Erythroblast (primary cell): ENCODE measurements around the gene SCFD1.

ENCODE experiments used
- GATA1 ChIP-seq: IDR thresholded peaks from 2 replicates; pipeline ENCODE4 v1.6.1; 2011; ENCODE audit warnings: low read depth, mild to moderate bottlenecking, control low read depth, low read length, moderate library complexity
- POLR2A ChIP-seq: IDR thresholded peaks from 2 replicates; pipeline ENCODE4 v1.6.1; 2011; ENCODE audit warnings: mild to moderate bottlenecking, low read length

DNA sequence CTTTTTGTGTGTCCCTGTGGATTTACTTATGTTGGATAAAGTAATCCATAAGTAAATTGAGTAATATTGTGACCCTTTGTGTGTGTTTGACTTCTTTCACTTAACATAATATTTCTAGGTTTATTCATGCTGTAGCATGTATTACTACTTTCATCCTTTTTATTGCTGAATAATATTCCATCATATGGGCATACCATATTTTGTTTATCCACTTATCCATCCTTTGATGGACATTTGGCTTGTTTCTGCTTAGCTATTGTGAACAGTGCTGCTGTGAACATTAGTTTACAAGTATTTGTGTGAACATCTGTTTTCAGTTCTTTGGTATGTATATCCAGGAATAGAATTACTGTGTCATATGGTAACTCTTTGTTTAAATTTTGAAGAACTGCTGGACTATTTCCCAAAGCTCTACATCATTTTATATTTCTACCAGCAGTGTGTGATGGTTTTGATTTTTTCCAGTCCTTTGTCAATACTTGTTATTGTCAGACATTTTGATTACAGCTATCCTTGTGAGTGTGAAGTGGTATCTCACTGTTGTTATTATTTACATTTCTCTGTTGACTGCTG lies 38.0 kb upstream of the SCFD1 start:
- TF ChIP-seq POLR2A, result no peak
- no peak for TF ChIP-seq GATA1
